ENCODE measurements around the gene CLSTN1. TPM values are rescaled to one million over a fixed set of nuclear protein-coding genes. Genes with fewer than 3 reads are reported as not detected.

CLSTN1 gene
- total RNA-seq, 1 experiment from 2014 or later: 100 TPM

DNA sequence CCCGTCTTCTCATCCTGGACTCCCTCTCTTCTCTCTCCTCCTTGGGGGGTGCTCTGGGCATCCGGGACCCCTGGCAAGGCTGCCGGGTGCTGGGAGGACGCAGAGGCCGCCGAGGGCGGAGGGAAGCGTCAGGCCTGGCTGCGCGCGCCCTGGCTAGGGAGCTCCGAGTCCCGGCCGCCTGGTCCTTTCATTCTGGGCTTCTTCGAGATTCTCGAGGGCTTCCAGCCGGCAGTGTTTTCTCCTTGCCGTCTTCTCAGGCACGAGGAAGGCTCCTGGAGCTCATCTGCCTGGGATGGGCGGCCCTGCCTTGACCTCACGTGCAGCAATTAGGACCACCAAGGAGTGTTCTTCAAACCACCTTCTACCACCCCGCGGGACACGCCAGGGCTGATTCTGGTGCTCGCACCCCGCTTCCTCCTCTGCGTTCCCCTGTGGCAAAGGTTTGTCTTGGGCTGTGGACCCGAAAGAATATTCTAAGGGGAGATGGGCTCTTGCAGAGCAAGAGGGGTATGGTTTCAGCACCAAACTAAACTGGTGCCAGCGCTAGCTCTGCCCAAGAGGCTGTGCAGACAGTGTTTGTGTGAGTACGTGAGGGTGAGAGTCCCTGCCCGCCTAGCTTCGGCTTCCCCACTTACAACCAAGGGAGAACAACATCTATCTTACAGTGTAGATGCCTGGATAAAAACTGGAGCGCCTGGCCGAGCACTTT is 135.7 kb downstream of the CLSTN1 start:
- H3K9ac ChIP-seq (ENCODE audit: extremely low read depth, insufficient read length, low read length): no peak overlapping the region
- H3K79me1 ChIP-seq (ENCODE audit: insufficient read depth, low read depth, low read length, poor library complexity, severe bottlenecking): no peaks in the 10 kb centered on the region
- no peak overlapping the region for H2BK20ac ChIP-seq (ENCODE audit: low read depth, low read length, poor library complexity, severe bottlenecking)
- H3K18ac ChIP-seq (ENCODE audit: insufficient read length, low read depth, low read length): no peak overlapping the region
- H4K91ac ChIP-seq (ENCODE audit: insufficient read length, low read depth, low read length): no peak overlapping the region
- no peak overlapping the region for H3K56ac ChIP-seq (ENCODE audit: insufficient read length, low read depth, low read length)
- Mint-ChIP-seq H3K4me3 (peak overlapping the region; percentile 80 to 86), H3K27ac (no peak overlapping the region), H3K27me3 (ENCODE audit: low read depth) (peaks cover 37% of the 10 kb centered on the region), H3K36me3 (ENCODE audit: insufficient read depth in 1 of 3, low read depth in 3 of 3) (peaks cover 0 to 6% (median 5%) of the 10 kb centered on the region in 3 experiments; a peak in 3 of 7 replicates), H3K4me1 (peaks cover 27 to 36% of the 10 kb centered on the region in 2 experiments), H3K9me3 (no peaks in the 10 kb centered on the region)
- H3K14ac ChIP-seq (ENCODE audit: insufficient read depth, low read length): no peak overlapping the region
- TF ChIP-seq, protein P1, sequence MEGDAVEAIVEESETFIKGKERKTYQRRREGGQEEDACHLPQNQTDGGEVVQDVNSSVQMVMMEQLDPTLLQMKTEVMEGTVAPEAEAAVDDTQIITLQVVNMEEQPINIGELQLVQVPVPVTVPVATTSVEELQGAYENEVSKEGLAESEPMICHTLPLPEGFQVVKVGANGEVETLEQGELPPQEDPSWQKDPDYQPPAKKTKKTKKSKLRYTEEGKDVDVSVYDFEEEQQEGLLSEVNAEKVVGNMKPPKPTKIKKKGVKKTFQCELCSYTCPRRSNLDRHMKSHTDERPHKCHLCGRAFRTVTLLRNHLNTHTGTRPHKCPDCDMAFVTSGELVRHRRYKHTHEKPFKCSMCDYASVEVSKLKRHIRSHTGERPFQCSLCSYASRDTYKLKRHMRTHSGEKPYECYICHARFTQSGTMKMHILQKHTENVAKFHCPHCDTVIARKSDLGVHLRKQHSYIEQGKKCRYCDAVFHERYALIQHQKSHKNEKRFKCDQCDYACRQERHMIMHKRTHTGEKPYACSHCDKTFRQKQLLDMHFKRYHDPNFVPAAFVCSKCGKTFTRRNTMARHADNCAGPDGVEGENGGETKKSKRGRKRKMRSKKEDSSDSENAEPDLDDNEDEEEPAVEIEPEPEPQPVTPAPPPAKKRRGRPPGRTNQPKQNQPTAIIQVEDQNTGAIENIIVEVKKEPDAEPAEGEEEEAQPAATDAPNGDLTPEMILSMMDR (conservative IDR thresholded peaks at IDR 0.05): no peak
- no peak overlapping the region for H2BK120ac ChIP-seq (ENCODE audit: low read depth, low read length, poor library complexity, severe bottlenecking)
- H3K4ac ChIP-seq (ENCODE audit: low read depth, low read length): no peak overlapping the region
- H3K23me2 ChIP-seq (ENCODE audit: insufficient read length, low read depth, low read length, poor library complexity, severe bottlenecking): peaks cover 32% of the 10 kb centered on the region
- WGBS (ENCODE audit: extremely low coverage, insufficient read length, low lambda C conversion rate): no CpG with 5 or more reads among the region's 34 CpGs
- no peaks in the 10 kb centered on the region for H4K20me1 ChIP-seq (ENCODE audit: control insufficient read depth, insufficient read depth, insufficient read length)
- no peak overlapping the region for H2BK12ac ChIP-seq (ENCODE audit: insufficient read length, low read depth, low read length)
- peak overlapping the region; percentile 90 for H3K4me2 ChIP-seq (ENCODE audit: insufficient read depth, insufficient read length, low read length)
- no peak overlapping the region for H2BK15ac ChIP-seq (ENCODE audit: low read depth, low read length)
- H3K79me2 ChIP-seq (ENCODE audit: insufficient read depth, low read length): no peaks in the 10 kb centered on the region
- H3T11ph ChIP-seq (ENCODE audit: low read length): no peak overlapping the region
- no peak overlapping the region for H4K5ac ChIP-seq (ENCODE audit: insufficient read length, low read depth, low read length)
- DNase-seq: peak; percentile 52
- no peak overlapping the region for H2BK5ac ChIP-seq (ENCODE audit: insufficient read length, low read length)
- H3K9me3 ChIP-seq (ENCODE audit: control insufficient read depth, low read depth, low read length): no peaks in the 10 kb centered on the region
- no peak overlapping the region for H2AK5ac ChIP-seq (ENCODE audit: insufficient read length, low read length)
- H3K27me3 ChIP-seq (ENCODE audit: insufficient read depth, low read length): peaks cover 9% of the 10 kb centered on the region; the same call in 1 of the 2 replicates
- H3K4me1 ChIP-seq (ENCODE audit: insufficient read depth, low read length): 0 out of 2 replicates have a peak, but pooled peaks cover 3% of the 10 kb centered on the region
- no peak overlapping the region for H2AFZ ChIP-seq (ENCODE audit: low read length)
- no peak overlapping the region for H3K27ac ChIP-seq (ENCODE audit: insufficient read length, low read depth, low read length)
- H4K8ac ChIP-seq (replicated peaks; ENCODE audit: insufficient read length, low read depth, low read length): no peak overlapping the region
- H3K23ac ChIP-seq (ENCODE audit: insufficient read length, low read depth, low read length): no peak overlapping the region
